ENCODE results near the gene IL16. TPM values are rescaled to one million over a fixed set of nuclear protein-coding genes. Genes with fewer than 3 reads are reported as not detected.

The IL16 gene
- total RNA-seq, 2 experiments from 2014 or later = 76.0 to 81.3 TPM

GRCh38 chr15:81258455-81258854, 61.8 kb downstream of the IL16 start:
- TF ChIP-seq EZH2phosphoT487 (IDR thresholded peaks at IDR 0.05; ENCODE audit: borderline replicate concordance, low read depth, low read length) = no peak
- POLR2A ChIA-PET = no interaction called here
- no peak overlapping the region for H3K4me2 ChIP-seq (ENCODE audit: low read length)
- no peaks in the 10 kb centered on the region for H3K9me2 ChIP-seq (ENCODE audit: insufficient read depth, low read length)
- CTCF ChIA-PET (ENCODE audit: unreplicated experiment) = no interaction called here
- no peaks in the 10 kb centered on the region for H3K4me1 ChIP-seq (ENCODE audit: insufficient read depth, low read length, poor library complexity, severe bottlenecking)
- no peak for DNase-seq (ENCODE audit: low spot score)
- no peaks in the 10 kb centered on the region for H3K36me3 ChIP-seq (ENCODE audit: insufficient read depth, low read length)
- H3K4me3 ChIP-seq (ENCODE audit: low read depth, low read length, poor library complexity, severe bottlenecking) = no peak overlapping the region
- BruUV-seq (replicated peaks) = no TSS peak
- H2AFZ ChIP-seq (ENCODE audit: low read length) = no peak overlapping the region
- H3K27ac ChIP-seq (ENCODE audit: low read depth, low read length, poor library complexity, severe bottlenecking) = no peak overlapping the region
- intact Hi-C loops (cut with micrococcal nuclease; ENCODE audit: unreplicated experiment) = no loop called here
- no peaks in the 10 kb centered on the region for H3K79me2 ChIP-seq (ENCODE audit: insufficient read depth, low read depth, low read length)
- no peaks in the 10 kb centered on the region for H3K9me3 ChIP-seq (ENCODE audit: low read length)
- no peaks in the 10 kb centered on the region for H4K20me1 ChIP-seq (ENCODE audit: insufficient read depth, low read length)

GRCh38 chr15:81259760-81260298, 63.1 kb downstream of the IL16 start:
- Histone ChIP-seq H3K27ac (ENCODE audit: low read depth, low read length, poor library complexity, severe bottlenecking) (no peak overlapping the region), H3K4me2 (ENCODE audit: low read length) (no peak overlapping the region), H3K9me3 (ENCODE audit: low read length) (no peaks in the 10 kb centered on the region), H2AFZ (ENCODE audit: low read length) (no peak overlapping the region), H3K4me1 (ENCODE audit: insufficient read depth, low read length, poor library complexity, severe bottlenecking) (peaks cover 5% of the 10 kb centered on the region), H3K4me3 (ENCODE audit: low read depth, low read length, poor library complexity, severe bottlenecking) (no peak overlapping the region), H3K36me3 (ENCODE audit: insufficient read depth, low read length) (no peaks in the 10 kb centered on the region), H3K79me2 (ENCODE audit: insufficient read depth, low read depth, low read length) (no peaks in the 10 kb centered on the region), H4K20me1 (ENCODE audit: insufficient read depth, low read length) (no peaks in the 10 kb centered on the region), H3K9me2 (ENCODE audit: insufficient read depth, low read length) (no peaks in the 10 kb centered on the region)
- no peak for DNase-seq (ENCODE audit: low spot score)
- ChIA-PET POLR2A (interaction anchor here (0.6 kb wide), 1 partner anchor 77 kb away, joined by 3 read pairs; no protein-coding TSS in a partner anchor), CTCF (ENCODE audit: unreplicated experiment) (no interaction called here)
- BruUV-seq (replicated peaks) = no TSS peak
- intact Hi-C loops (cut with micrococcal nuclease; ENCODE audit: unreplicated experiment) = no loop called here
- TF ChIP-seq EZH2phosphoT487 (IDR thresholded peaks at IDR 0.05; ENCODE audit: borderline replicate concordance, low read depth, low read length) = no peak
- TF ChIP-seq CTCF (conservative IDR thresholded peaks at IDR 0.05; ENCODE audit: low read length) = no peak

GRCh38 chr15:81261172-81261811, 64.6 kb downstream of the IL16 start:
- Histone ChIP-seq H3K9me2 (ENCODE audit: insufficient read depth, low read length) (no peaks in the 10 kb centered on the region), H3K4me2 (ENCODE audit: low read length) (no peak overlapping the region), H3K36me3 (ENCODE audit: insufficient read depth, low read length) (no peaks in the 10 kb centered on the region), H4K20me1 (ENCODE audit: insufficient read depth, low read length) (no peaks in the 10 kb centered on the region), H3K4me3 (ENCODE audit: low read depth, low read length, poor library complexity, severe bottlenecking) (no peak overlapping the region), H3K9me3 (ENCODE audit: low read length) (no peaks in the 10 kb centered on the region), H3K4me1 (ENCODE audit: insufficient read depth, low read length, poor library complexity, severe bottlenecking) (peaks cover 20% of the 10 kb centered on the region), H3K79me2 (ENCODE audit: insufficient read depth, low read depth, low read length) (no peaks in the 10 kb centered on the region), H3K27ac (ENCODE audit: low read depth, low read length, poor library complexity, severe bottlenecking) (no peak overlapping the region), H2AFZ (ENCODE audit: low read length) (no peak overlapping the region)
- ChIA-PET CTCF (ENCODE audit: unreplicated experiment) (no interaction called here), POLR2A (no interaction called here)
- no TSS peak for BruUV-seq (replicated peaks)
- DNase-seq (ENCODE audit: low spot score) = no peak
- TF ChIP-seq EZH2phosphoT487 (IDR thresholded peaks at IDR 0.05; ENCODE audit: borderline replicate concordance, low read depth, low read length) (no peak), CTCF (conservative IDR thresholded peaks at IDR 0.05; ENCODE audit: low read length) (no peak)
- intact Hi-C loops (cut with micrococcal nuclease; ENCODE audit: unreplicated experiment) = no loop called here

Measured in OCI-LY7 (cell line).